Gastroesophageal sphincter (tissue), 3 donors: ENCODE data around the gene HECW1.

ENCODE experiments used
- EP300 ChIP-seq: sonication (generic); formaldehyde crosslinking; IDR thresholded peaks from one replicate; pipeline ENCODE4 v1.6.1; 2017; ENCODE audit warnings: antibody characterized with exemption, mild to moderate bottlenecking
- POLR2A ChIP-seq, 2 donors: fragments of 450-650 bp; IDR thresholded peaks; one replicate each; pipeline ENCODE4 v1.6.1; 2017; ENCODE audit warnings: antibody characterized with exemption in 2 of 2, mild to moderate bottlenecking in 2 of 2, moderate library complexity in 1 of 2
- POLR2AphosphoS5 ChIP-seq: sonication (generic); formaldehyde crosslinking; IDR thresholded peaks from one replicate; pipeline ENCODE4 v1.6.1; 2017; ENCODE audit warnings: antibody characterized with exemption
- TF ChIP-seq, protein P1 (sequence below), 4 experiments: fragments of 200-600 bp in 2 of 4; fragments of 450-650 bp in 2 of 4; sonication (generic) in 1 of 4; IDR thresholded peaks; one replicate each; pipeline ENCODE4 v1.5.1; 2017 to 2019; ENCODE audit warnings: antibody characterized with exemption in 4 of 4, mild to moderate bottlenecking in 2 of 4, moderate library complexity in 2 of 4

DNA sequence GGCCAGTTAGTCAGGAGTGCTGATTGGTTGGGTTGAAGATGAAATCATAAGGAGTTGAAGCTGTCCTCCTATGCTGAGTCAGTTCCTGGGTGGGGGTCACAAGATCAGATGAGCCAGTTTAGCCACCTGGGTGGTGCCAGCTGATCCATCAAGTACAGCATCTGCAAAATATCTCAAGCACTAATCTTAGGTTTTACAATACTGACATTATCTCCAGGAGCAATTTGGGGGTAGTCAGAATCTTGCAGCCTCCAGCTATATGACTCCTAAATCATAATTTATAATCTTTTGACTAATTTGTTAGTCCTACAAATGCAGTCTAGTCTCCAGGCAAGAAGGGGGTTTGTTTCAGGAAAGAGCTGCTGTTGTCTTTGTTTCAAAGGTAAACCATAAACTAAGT is 286.4 kb downstream of the HECW1 start:
- TF ChIP-seq, protein P1, sequence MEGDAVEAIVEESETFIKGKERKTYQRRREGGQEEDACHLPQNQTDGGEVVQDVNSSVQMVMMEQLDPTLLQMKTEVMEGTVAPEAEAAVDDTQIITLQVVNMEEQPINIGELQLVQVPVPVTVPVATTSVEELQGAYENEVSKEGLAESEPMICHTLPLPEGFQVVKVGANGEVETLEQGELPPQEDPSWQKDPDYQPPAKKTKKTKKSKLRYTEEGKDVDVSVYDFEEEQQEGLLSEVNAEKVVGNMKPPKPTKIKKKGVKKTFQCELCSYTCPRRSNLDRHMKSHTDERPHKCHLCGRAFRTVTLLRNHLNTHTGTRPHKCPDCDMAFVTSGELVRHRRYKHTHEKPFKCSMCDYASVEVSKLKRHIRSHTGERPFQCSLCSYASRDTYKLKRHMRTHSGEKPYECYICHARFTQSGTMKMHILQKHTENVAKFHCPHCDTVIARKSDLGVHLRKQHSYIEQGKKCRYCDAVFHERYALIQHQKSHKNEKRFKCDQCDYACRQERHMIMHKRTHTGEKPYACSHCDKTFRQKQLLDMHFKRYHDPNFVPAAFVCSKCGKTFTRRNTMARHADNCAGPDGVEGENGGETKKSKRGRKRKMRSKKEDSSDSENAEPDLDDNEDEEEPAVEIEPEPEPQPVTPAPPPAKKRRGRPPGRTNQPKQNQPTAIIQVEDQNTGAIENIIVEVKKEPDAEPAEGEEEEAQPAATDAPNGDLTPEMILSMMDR (IDR thresholded peaks at IDR 0.05) = no peak
- no peak for TF ChIP-seq POLR2A (IDR thresholded peaks at IDR 0.05)
- no peak for TF ChIP-seq EP300
- no peak for TF ChIP-seq POLR2AphosphoS5
